ENCODE measurements around the gene AARS2.

The AARS2 gene

DNA sequence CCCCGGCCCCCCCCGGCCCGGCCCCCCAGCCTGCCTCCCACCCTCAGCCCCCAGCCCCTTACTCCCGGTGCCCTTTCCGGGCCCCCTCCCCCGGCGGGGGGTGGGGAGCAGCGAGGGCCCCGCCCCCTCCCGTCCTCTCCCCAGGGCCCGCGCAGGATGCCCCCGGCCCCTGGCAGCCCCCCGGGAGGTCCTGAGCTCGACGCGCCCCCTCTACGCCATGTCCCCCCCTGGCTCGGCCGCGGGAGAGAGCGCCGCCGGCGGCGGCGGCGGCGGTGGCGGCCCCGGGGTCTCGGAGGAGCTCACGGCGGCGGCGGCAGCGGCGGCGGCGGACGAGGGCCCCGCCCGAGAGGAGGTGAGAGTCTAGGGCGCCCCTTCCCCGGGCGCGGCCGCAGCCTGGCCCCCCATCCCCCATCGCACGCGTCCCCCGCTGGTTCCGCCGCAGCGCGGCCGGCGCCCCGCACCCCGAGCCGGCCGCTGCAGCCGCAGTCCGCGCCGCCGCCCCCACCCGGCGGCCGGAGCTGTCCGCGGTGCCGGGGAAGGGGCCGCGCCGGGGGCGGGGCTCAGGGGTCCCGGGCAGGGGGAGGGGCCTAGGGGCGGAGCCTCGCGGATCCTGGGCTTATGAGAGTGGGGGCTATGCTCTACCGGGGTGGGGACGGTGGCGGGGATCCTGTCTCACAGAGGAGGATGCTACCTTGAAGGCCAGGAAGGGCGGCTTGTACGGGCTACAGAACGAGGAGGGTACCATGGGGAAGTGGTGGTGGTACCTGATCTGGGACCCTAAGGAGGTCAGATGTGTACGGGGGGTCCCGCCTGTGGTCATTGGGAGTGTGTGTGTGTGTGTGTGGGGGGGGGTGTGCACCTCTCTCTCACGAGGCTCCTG, 42.4 kb downstream of the AARS2 start:
- Histone ChIP-seq H3K27me3 (ENCODE audit: control insufficient read depth, insufficient read depth, low read length) (no peaks in the 10 kb centered on the region; the same call in 1 of the 2 replicates), H3K27ac (ENCODE audit: low read length) (no peak overlapping the region), H3K36me3 (ENCODE audit: control insufficient read depth, insufficient read depth, low read length) (peaks cover 3% of the 10 kb centered on the region; the same call in 1 of the 2 replicates), H3K9me3 (ENCODE audit: control insufficient read depth, insufficient read depth, low read length) (no peaks in the 10 kb centered on the region), H3K4me1 (ENCODE audit: control insufficient read depth, insufficient read depth, low read length) (peaks cover 12% of the 10 kb centered on the region), H3K4me3 (ENCODE audit: low read length) (peak overlapping the region; percentile 48; the same call in 1 of the 2 replicates)
- no CpG with 5 or more reads among the region's 90 CpGs for WGBS (ENCODE audit: insufficient coverage, insufficient read length)
- no peak for DNase-seq (ENCODE audit: low read depth, low spot score)

- Histone ChIP-seq H3K4me1 (ENCODE audit: control insufficient read depth, insufficient read depth, low read length) (peaks cover 7% of the 10 kb centered on the region; the same call in 1 of the 2 replicates), H3K36me3 (ENCODE audit: control insufficient read depth, insufficient read depth, low read length) (no peaks in the 10 kb centered on the region; the same call in 1 of the 2 replicates), H3K4me3 (ENCODE audit: low read length) (peak within 1 kb of the TSS; percentile 48; the same call in 1 of the 2 replicates), H3K9me3 (ENCODE audit: control insufficient read depth, insufficient read depth, low read length) (no peaks in the 10 kb centered on the region), H3K27me3 (ENCODE audit: control insufficient read depth, insufficient read depth, low read length) (no peaks in the 10 kb centered on the region; the same call in 1 of the 2 replicates), H3K27ac (ENCODE audit: low read length) (no peak within 1 kb of the TSS)
- DNase-seq (ENCODE audit: low read depth, low spot score), result no peak
- WGBS (ENCODE audit: insufficient coverage, insufficient read length), result no CpG with 5 or more reads among the region's 29 CpGs
Measured at GRCh38 chr6:44269921-44270525, 43.1 kb downstream of the AARS2 start, which contains the start of gene TMEM151B. TSS of gene TMEM151B (plus strand) at chr6:44270450. CDS start at chr6:44270743, 293 bp downstream.

- Histone ChIP-seq H3K36me3 (ENCODE audit: control insufficient read depth, insufficient read depth, low read length) (no peaks in the 10 kb centered on the region), H3K4me1 (ENCODE audit: control insufficient read depth, insufficient read depth, low read length) (peaks cover 7% of the 10 kb centered on the region; the same call in 1 of the 2 replicates), H3K9me3 (ENCODE audit: control insufficient read depth, insufficient read depth, low read length) (no peaks in the 10 kb centered on the region), H3K4me3 (ENCODE audit: low read length) (no peak overlapping the region), H3K27ac (ENCODE audit: low read length) (no peak overlapping the region), H3K27me3 (ENCODE audit: control insufficient read depth, insufficient read depth, low read length) (no peaks in the 10 kb centered on the region; the same call in 1 of the 2 replicates)
- WGBS (ENCODE audit: insufficient coverage, insufficient read length), result no CpG with 5 or more reads among the region's 1 CpG
- no peak for DNase-seq (ENCODE audit: low read depth, low spot score)
Measured at GRCh38 chr6:44269178-44269920, 43.8 kb downstream of the AARS2 start.

GRCh38 chr6:44268095-44268628, 45.0 kb downstream of the AARS2 start:
- H3K9me3 ChIP-seq (ENCODE audit: control insufficient read depth, insufficient read depth, low read length), result no peaks in the 10 kb centered on the region
- peaks cover 15% of the 10 kb centered on the region; the same call in 1 of the 2 replicates for H3K4me1 ChIP-seq (ENCODE audit: control insufficient read depth, insufficient read depth, low read length)
- no peaks in the 10 kb centered on the region for H3K36me3 ChIP-seq (ENCODE audit: control insufficient read depth, insufficient read depth, low read length)
- no peak overlapping the region for H3K4me3 ChIP-seq (ENCODE audit: low read length)
- DNase-seq (ENCODE audit: low read depth, low spot score), result peak; percentile 84
- no peak overlapping the region for H3K27ac ChIP-seq (ENCODE audit: low read length)
- no CpG with 5 or more reads among the region's 5 CpGs for WGBS (ENCODE audit: insufficient coverage, insufficient read length)
- H3K27me3 ChIP-seq (ENCODE audit: control insufficient read depth, insufficient read depth, low read length), result no peaks in the 10 kb centered on the region; the same call in 1 of the 2 replicates

GRCh38 chr6:44267252-44267651, 45.9 kb downstream of the AARS2 start:
- Histone ChIP-seq H3K9me3 (ENCODE audit: control insufficient read depth, insufficient read depth, low read length) (no peaks in the 10 kb centered on the region), H3K36me3 (ENCODE audit: control insufficient read depth, insufficient read depth, low read length) (no peaks in the 10 kb centered on the region), H3K27ac (ENCODE audit: low read length) (no peak overlapping the region), H3K4me3 (ENCODE audit: low read length) (no peak overlapping the region), H3K4me1 (ENCODE audit: control insufficient read depth, insufficient read depth, low read length) (peaks cover 15% of the 10 kb centered on the region; the same call in 1 of the 2 replicates), H3K27me3 (ENCODE audit: control insufficient read depth, insufficient read depth, low read length) (no peaks in the 10 kb centered on the region; the same call in 1 of the 2 replicates)
- DNase-seq (ENCODE audit: low read depth, low spot score), result no peak
- WGBS (ENCODE audit: insufficient coverage, insufficient read length), result no CpG with 5 or more reads among the region's 10 CpGs

- no peak overlapping the region for H3K27ac ChIP-seq (ENCODE audit: low read length)
- no peak overlapping the region for H3K4me3 ChIP-seq (ENCODE audit: low read length)
- H3K9me3 ChIP-seq (ENCODE audit: control insufficient read depth, insufficient read depth, low read length), result no peaks in the 10 kb centered on the region
- no CpG with 5 or more reads among the region's 3 CpGs for WGBS (ENCODE audit: insufficient coverage, insufficient read length)
- no peak for DNase-seq (ENCODE audit: low read depth, low spot score)
- no peaks in the 10 kb centered on the region; the same call in 1 of the 2 replicates for H3K27me3 ChIP-seq (ENCODE audit: control insufficient read depth, insufficient read depth, low read length)
- no peaks in the 10 kb centered on the region for H3K36me3 ChIP-seq (ENCODE audit: control insufficient read depth, insufficient read depth, low read length)
- H3K4me1 ChIP-seq (ENCODE audit: control insufficient read depth, insufficient read depth, low read length), result peaks cover 13% of the 10 kb centered on the region; the same call in 1 of the 2 replicates
Measured at GRCh38 chr6:44266347-44266746, 46.8 kb downstream of the AARS2 start.

DNA sequence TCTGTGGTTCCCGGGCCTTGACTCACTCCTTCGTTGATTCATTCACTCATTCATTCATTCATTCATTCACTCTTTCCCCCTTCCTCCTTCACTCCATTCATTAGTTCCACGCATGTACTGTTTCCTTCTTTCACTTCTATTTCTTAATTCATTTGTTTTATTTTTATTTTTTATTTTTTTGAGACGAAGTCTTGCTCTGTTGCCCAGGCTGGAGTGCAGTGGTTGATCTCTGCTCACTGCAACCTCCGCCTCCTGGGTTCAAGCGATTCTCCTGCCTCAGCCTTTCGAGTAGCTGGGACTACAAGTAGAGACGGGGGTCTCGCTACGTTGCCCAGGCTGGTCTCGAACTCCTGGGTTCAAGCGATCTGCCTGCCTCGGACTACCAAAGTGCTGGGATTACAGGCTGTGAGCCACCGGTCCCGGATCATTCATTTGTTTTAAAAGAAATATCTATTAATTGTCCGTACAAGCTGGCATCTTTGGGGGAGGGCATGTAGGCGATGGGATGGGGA, 47.4 kb downstream of the AARS2 start:
- Histone ChIP-seq H3K36me3 (ENCODE audit: control insufficient read depth, insufficient read depth, low read length) (no peaks in the 10 kb centered on the region), H3K9me3 (ENCODE audit: control insufficient read depth, insufficient read depth, low read length) (no peaks in the 10 kb centered on the region), H3K27ac (ENCODE audit: low read length) (no peak overlapping the region), H3K27me3 (ENCODE audit: control insufficient read depth, insufficient read depth, low read length) (no peaks in the 10 kb centered on the region; the same call in 1 of the 2 replicates), H3K4me1 (ENCODE audit: control insufficient read depth, insufficient read depth, low read length) (peaks cover 12% of the 10 kb centered on the region; the same call in 1 of the 2 replicates), H3K4me3 (ENCODE audit: low read length) (no peak overlapping the region)
- DNase-seq (ENCODE audit: low read depth, low spot score), result no peak
- WGBS (ENCODE audit: insufficient coverage, insufficient read length), result 100% methylated on average over 1 of the region's 17 CpGs

GRCh38 chr6:44265007-44265721, 48.0 kb downstream of the AARS2 start, which contains the start of gene NFKBIE:
TSS of gene NFKBIE (minus strand) at chr6:44265551. CDS start at chr6:44265346, 205 bp downstream.
- no peak within 1 kb of the TSS for H3K27ac ChIP-seq (ENCODE audit: low read length)
- WGBS (ENCODE audit: insufficient coverage, insufficient read length), result no CpG with 5 or more reads among the region's 72 CpGs
- no peaks in the 10 kb centered on the region for H3K36me3 ChIP-seq (ENCODE audit: control insufficient read depth, insufficient read depth, low read length)
- DNase-seq (ENCODE audit: low read depth, low spot score), result no peak
- peaks cover 12% of the 10 kb centered on the region; the same call in 1 of the 2 replicates for H3K4me1 ChIP-seq (ENCODE audit: control insufficient read depth, insufficient read depth, low read length)
- peak within 1 kb of the TSS; percentile 68 for H3K4me3 ChIP-seq (ENCODE audit: low read length)
- H3K27me3 ChIP-seq (ENCODE audit: control insufficient read depth, insufficient read depth, low read length), result no peaks in the 10 kb centered on the region; the same call in 1 of the 2 replicates
- no peaks in the 10 kb centered on the region for H3K9me3 ChIP-seq (ENCODE audit: control insufficient read depth, insufficient read depth, low read length)

Data from iPS DF 6.9 (cell line).